Left renal pelvis (tissue), 4 donors: ENCODE measurements around the gene CENPV. TPM values are rescaled to one million over a fixed set of nuclear protein-coding genes. Genes with fewer than 3 reads are reported as not detected.
"Not testable (repeated sequence)": the region's sequence is repeated elsewhere in the genome, so short reads cannot be mapped to it uniquely, and the experiment has no call there.

Experiments used
- DNase-seq, 4 donors: peaks; one replicate each; pipeline ENCODE4 v3.0.0-alpha.2; 2013; ENCODE audit warnings: low read depth in 4 of 4, low spot score in 3 of 4
- polyA plus RNA-seq, 4 donors: library from polyadenylated mRNA; unstranded; fragments of 120-200 nt; gene quantifications; one replicate each; pipeline ENCODE4 v1.2.1, GENCODE V29; 2013; ENCODE audit not compliant: insufficient read length in 4 of 4

The CENPV gene
- polyA plus RNA-seq, 4 donors = 46.6 to 83.9 (median 72.6) TPM

DNA sequence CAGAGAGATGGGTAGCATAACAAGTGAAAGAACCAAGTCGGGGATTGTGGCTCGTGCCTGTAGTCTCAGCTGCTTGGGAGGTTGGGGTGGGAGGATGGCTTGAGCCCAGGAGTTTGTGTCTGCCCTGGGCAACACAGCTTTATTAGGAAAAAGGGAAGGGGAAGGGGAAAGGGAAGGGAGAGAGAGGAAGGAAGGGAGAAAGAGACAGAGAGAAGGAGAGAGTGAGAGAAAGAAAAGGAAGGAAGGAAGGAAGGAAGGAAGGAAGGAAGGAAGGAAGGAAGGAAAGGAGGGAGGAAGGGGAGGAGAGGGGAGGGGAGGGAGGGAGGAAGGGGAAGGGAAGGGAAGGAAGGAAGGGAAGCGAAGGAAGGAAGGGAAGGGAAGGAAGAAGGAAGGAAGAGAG lies 33.3 kb downstream of the CENPV start:
- no peak for DNase-seq

DNA sequence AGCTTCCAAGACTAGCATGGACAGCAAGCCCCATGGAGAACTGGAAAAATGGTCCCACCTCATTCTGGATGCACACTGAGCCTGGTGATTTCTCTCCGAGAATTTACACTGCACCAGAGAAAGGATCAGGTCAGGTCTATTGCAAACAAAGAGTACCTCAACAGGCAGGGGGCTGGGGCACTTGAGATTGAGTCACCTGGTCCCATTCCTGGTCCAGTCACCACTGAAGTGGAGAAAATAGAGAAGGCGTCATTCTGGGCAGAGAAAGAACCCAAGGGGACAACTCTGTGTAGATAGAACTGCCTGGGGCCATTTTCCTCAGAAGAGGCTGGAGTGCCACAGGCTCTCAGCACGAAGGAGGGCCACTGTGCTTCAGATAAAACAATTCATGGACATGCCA lies 38.4 kb downstream of the CENPV start:
- no peak for DNase-seq

DNA sequence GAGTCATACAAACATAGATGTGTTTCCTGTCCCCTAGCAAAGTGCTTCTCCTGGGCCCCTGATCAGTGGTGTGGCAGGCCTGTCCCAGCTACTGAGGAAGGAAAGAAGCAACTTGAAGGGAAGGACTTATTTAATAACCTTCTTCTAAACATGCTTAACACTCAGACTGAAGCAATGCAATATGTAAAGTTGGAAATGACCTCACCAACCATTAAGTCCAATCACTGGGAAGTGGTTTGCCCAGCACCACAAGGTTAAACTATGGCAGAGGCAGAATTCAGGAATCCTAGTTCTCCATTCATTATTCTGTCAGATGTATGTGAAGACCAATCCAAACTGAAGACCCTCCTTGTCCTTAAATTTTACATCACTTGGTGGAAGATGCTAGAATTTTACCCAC lies 39.1 kb downstream of the CENPV start:
- DNase-seq = no peak

DNA sequence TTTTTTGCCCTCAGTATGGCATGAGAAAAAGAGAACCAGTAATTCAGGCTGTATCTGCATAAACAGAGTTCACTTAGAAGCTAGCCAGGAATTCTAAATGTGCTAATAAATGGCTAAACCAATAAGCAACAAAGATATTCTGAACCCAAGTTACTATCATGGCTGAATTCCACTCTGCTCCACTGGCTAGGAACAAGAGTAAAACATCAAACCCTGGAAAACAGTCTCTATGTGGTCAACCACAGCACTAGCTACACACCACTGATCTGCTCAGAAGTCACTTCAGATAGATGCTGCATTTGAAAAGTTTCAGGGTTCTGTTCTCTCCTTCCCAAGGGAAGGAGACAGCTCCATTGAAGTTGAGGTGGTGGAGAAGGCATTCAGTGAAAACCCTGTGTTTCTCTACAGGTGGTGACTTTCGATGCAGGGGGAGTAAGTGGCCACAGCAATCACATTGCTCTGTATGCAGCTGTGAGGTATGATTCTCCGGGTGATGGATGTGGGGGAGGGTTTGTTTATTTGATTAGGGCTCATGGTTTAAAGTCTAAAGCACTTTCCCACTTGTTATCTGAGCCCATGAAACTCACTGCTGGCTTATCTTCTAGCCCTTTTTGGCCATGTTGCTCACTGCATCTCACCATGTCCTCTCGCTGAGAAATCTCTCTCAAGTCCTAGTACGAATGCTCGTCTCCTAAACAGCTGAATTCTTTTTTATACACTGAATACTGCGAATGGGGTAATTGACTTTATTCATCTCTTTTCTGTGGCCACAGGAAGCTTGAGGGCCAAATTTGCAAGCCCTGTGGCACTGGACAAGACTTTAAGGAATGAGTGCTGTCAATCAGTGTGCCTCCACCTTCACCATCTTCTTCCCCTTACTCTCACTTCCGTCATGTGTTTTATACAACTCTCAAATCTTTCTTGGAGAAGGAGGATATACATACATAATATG lies 39.9 kb downstream of the CENPV start:
- DNase-seq = peak in 1 of 4 donors; percentile 10

DNA sequence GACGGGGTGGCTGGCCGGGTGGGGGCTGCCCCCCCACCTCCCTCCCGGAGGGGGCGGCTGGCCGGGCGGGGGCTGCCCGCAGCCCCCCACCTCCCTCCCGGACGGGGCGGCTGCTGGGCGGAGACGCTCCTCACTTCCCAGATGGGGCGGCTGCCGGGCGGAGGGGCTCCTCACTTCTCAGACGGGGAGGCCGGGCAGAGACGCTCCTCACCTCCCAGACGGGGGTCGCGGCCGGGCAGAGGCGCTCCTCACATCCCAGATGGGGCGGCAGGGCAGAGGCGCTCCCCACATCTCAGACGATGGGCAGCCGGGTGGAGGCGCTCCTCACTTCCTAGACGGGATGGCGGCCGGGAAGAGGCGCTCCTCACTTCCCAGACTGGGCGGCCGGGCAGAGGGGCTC lies 41.2 kb downstream of the CENPV start:
- not testable (repeated sequence) for DNase-seq

DNA sequence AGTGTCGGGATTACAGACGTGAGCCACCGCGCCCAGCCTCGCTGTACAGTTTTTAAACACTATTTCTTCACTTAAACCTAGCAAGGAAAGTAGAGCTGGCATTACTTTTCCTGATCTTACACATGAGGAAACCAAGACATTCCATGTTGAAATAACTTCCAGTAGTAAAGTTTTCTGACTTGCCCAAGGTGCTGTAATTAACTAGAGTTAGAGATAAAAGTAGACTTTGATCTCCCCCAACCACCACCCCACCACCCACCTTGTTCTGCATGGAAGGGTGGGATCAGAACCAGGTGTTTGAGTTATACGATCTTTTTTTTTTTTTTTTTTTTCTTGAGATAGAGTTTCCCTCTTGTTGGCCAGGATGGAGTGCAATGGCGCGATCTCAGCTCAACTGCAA lies 47.1 kb downstream of the CENPV start:
- no peak for DNase-seq

DNA sequence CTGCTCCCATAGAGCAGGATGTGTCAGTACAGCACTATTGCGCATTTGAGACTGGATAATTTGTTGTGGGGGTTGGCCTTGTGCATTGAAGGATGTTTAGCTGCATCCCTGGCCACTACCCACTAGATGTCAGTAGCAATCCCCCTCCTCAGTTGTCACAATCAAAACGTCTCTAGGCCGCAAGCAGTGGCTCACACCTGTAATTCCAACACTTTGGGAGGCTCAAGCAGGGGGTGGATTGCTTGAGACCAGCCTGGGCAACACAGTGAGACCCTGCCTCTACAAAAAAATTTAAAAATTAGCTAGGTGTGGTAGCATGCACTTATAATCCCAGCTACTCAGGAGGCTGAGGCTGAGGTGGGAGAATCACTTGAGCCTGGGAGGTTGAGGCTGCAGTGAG lies 48.4 kb downstream of the CENPV start:
- no peak for DNase-seq

DNA sequence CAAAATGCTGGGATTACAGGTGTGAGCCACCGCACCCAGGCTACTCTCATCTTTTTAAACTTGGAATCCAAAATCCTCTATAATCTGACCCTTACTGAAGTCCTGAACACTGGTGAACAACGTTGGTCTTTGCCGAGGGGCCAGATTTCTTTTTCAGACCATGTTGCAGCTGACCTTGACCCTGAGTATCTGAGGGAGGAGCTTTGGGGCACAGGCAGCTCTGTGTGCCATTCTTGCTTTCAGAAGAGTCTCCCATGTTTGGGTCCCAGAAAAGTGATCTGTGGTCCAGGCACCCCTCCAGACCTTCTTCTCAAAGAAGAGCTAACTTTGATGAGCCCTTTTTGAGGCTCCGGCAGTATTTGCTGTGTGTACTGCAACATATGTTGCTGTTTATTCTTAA lies 50.4 kb downstream of the CENPV start:
- DNase-seq = no peak

DNA sequence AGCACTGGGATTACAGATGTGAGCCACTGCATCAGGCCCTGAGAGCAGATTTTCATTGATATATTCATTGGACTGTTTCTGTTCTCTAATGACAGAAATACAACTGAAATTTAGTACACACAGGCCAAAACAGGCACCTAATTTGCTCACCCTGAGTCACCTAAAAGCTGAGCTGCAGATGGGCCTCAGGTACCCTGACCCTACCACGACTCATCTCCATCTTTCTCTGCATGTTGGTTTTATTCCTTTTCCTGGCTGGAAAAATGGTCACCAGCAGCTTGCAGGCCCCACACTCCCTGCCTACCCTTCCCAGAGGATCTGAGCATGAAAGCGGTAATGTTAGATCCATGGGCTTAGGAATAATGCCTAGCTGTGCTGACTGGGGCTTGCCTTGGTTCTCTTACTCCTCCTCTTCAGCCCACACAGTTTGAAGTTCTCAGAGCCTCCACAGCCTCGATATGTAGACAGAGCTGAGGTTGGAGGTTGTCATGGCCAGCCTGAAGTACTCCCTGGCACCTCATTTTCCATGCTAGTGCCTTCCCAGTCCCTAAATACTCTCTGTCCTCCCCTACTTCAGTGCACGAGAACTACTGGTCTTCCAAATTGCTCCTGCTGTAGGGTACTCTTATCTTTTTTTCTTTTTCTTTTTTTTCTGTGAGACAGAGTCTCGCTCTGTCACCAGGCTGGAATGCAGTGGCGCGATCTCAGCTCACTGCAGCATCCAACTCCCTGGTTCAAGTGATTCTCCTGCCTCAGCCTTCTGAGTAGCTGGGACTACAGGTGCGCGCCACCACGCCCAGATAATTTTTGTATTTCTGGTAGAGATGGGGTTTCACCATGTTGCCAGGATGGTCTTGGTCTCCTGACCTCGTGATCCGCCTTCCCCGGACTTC lies 51.1 kb downstream of the CENPV start:
- DNase-seq = no peak

DNA sequence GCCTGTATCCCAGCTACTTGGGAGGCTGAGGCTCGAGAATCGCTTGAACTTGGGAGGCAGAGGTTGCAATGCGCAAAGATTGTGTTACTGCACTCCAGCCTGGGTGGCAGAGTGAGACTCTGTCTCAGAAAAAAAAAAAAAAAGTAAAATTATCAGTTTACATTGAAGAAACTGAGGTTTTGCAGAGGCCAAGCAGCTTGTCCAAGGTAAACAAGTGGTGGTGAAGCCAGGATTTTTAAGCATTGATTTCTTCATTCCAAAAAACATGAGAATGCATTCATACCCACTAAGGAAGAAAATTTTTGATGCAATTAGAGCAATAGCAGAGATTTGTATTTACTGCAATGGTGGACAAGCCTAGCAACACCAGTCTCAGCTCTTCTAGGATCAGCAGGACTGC lies 52.7 kb downstream of the CENPV start:
- no peak for DNase-seq

DNA sequence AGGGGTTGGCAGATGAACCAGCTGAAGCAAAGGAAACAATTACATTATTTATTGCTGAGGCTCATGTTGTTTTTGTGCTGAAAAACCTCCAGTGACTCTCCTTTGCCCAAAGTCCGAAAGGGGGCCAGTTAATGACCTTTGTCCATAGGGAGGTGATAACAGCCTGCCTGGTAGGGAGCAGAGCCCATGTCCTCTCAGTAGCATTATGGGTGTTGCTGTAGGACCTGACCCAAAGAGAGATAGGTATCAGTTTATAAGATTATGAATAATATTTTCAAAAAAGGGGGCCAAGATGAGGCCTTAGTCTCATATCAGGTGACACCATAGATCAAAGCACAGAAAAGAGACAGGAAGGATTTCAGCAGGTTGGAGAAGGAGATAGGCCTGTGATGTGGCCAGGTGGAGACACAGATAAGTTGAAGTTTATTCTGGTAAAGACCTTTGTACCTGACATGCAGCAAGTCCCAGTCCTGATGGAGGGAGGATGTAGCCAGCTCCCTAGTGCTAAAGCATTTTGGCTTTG lies 55.1 kb downstream of the CENPV start:
- no peak for DNase-seq

DNA sequence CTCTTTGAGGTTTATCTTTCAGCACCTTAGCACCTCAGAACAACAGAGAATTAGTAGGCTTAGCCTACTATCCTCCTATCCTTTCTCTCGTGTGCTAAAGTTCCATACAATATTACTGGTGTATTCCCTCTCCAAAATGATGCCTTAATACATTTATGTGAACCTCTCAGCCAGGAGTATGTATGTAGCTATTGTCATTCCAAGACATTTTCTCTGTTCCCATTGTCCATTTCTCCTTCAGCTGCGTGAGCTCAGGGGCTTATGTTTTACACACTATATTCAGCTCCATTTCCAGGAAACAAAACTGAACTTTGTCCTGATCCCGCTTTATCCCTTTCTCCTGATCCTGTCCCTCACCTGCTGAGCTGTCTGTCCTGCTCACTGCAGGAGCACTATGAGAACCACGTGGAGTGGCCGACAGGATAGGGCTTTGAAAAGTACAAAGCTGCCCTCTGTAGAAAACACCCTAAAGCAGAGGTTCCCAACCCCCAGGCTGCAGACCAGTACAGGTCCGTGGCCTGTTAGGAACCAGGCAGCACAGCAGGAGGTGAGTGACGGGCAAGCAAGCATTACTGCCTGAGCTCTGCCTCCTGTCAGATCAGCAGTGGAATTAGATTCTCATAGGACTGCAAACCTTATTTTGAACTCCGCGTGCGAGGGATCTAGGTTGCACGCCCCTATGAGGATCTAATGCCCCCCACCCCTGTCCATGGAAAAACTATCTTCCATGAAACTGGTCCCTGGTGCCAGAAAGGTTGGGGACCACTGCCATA lies 55.7 kb downstream of the CENPV start:
- DNase-seq = no peak

DNA sequence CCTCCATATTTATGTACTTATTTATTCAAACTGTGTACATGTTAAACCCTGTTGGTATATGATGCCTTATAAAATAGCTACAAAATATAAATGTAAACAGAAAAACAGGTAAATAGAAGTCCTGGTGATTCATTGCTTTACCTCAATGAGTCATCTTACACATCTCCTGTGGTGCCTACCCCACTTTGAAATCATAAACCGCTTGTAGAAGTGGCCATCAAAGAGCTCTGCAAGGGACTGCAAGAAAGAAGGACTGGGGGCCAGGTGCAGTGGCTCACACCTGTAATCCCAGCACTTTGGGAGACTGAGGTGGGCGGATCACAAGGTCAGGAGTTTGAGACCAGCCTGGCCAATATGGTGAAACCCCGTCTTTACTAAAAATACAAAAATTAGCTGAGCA lies 57.2 kb downstream of the CENPV start:
- DNase-seq = not testable (repeated sequence)

DNA sequence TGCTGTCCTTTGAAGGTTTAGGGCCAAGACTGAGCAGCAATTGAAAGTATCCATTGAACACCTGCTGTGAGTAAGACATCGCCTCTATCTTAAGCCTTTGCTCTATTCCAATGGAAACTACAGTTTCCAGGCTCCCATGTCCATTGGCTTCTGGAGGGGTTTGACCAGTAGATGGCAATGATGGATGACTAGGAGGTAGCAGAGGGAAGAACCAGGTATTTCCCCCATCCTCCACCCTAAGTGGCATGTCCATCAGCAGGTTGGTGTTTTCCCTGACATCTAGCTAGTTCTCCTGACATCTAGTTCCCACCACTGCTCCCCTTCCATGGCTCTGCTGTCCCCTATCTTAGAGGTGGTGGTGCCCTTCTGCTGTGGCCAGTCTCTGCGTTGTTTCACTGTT lies 58.7 kb downstream of the CENPV start:
- no peak for DNase-seq

DNA sequence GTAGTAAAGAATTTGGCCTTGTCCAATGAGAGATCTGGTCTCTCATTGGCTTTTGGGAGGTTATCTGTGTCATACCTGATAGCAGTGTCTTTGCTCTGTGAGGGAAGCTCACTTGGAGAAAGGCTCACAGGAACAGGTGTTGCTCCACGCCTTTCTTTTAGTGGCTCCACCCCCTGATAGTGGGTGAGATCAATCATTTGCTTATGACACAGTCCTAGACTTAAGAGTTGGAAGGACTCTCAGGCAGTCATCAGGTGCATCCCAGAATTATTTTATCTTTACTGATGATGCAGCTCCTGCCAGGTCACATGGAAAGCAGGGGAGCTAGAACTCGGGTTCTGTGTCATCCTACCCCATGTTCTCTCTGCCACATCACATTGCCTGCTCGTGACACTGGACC lies 59.3 kb downstream of the CENPV start:
- DNase-seq = no peak

Other genes starting within 250 kb of the CENPV start
- gene NCOR1, start 137.9 kb downstream of the CENPV start, polyA plus RNA-seq = 100 to 1,000 TPM in 3 of 4 donors, 10 to 100 TPM in 1; 66.5 to 109 (median 108) TPM
- 10 to 100 TPM; 24.9 to 42.3 (median 28.4) TPM for gene PIGL, start 136.3 kb downstream of the CENPV start, polyA plus RNA-seq
- gene UBB, start 27.6 kb upstream of the CENPV start, polyA plus RNA-seq = 1,000 to 10,000 TPM; 1,845 to 2,180 (median 2,039) TPM
- gene TRPV2, start 62.1 kb upstream of the CENPV start, polyA plus RNA-seq = 1 to 10 TPM; 1.7 to 3.8 (median 3.1) TPM
- 10 to 100 TPM in 1 of 4 donors, 1 to 10 TPM in 3; 4.7 to 13.1 (median 5.0) TPM for gene LRRC75A, start 138.7 kb upstream of the CENPV start, polyA plus RNA-seq
- gene ZNF287, start 215.7 kb upstream of the CENPV start, polyA plus RNA-seq = 10 to 100 TPM in 3 of 4 donors, 1 to 10 TPM in 1; 9.8 to 12.4 (median 10.8) TPM